ENCODE data around the gene TRAF3IP3. TPM values are rescaled to one million over a fixed set of nuclear protein-coding genes. Genes with fewer than 3 reads are reported as not detected.

TRAF3IP3 gene
- polyA plus RNA-seq, 2 of the 4 experiments (the other 2 are of a cell fraction) = not detected

GRCh38 chr1:209721323-209721722, 34.5 kb upstream of the TRAF3IP3 start:
- ATAC-seq (no peak), DNase-seq (ENCODE audit: low read depth in 1 of 2, low spot score in 1 of 2) (no peak), FAIRE-seq (no peak)
- Histone ChIP-seq H3K4me3 (no peak overlapping the region), H3K4me1 (no peaks in the 10 kb centered on the region), H3K4me2 (no peak overlapping the region), H3K9me3 (no peaks in the 10 kb centered on the region), H3K27ac (no peak overlapping the region)
- CTCF ChIA-PET = interaction anchor here (0.7 kb wide), 1 partner anchor 339 kb away, joined by 4 read pairs; no protein-coding TSS in a partner anchor
- TF ChIP-seq NPAS2 (CRISPR knock-in tag; IDR thresholded peaks at IDR 0.05; ENCODE audit: borderline replicate concordance) (no peak), KDM5A (IDR thresholded peaks at IDR 0.05) (no peak), CHD4 (IDR thresholded peaks at IDR 0.05; ENCODE audit: borderline replicate concordance) (no peak), SMC3 (IDR thresholded peaks at IDR 0.05) (no peak), HOXB5 (CRISPR knock-in tag; IDR thresholded peaks at IDR 0.05) (no peak), TP53 (CRISPR knock-in tag; IDR thresholded peaks at IDR 0.05) (no peak), CHD2 (IDR thresholded peaks at IDR 0.05; ENCODE audit: low read length, partially characterized antibody) (no peak), MAZ (IDR thresholded peaks at IDR 0.05; ENCODE audit: borderline replicate concordance, low read depth, low read length) (no peak), HES2 (IDR thresholded peaks at IDR 0.05) (no peak), ZSCAN20 (CRISPR knock-in tag; IDR thresholded peaks at IDR 0.05) (no peak), ZC3H11A (IDR thresholded peaks at IDR 0.05) (no peak), JUNB (IDR thresholded peaks at IDR 0.05) (no peak), POLR2AphosphoS2 (conservative IDR thresholded peaks at IDR 0.05; ENCODE audit: low read length) (no peak), EP300 (IDR thresholded peaks at IDR 0.05) (no peak), RNF2 (IDR thresholded peaks at IDR 0.05; ENCODE audit: borderline replicate concordance, low read depth) (no peak)
- 28% methylated on average over 1 of the region's 1 CpG for WGBS (ENCODE audit: missing lambda C conversion rate)
- POLR2A ChIA-PET = no interaction called here

- ATAC-seq (no peak), FAIRE-seq (no peak), DNase-seq (ENCODE audit: low read depth in 1 of 2, low spot score in 1 of 2) (no peak)
- H3K27ac ChIP-seq = no peak overlapping the region
- no peaks in the 10 kb centered on the region for H3K4me1 ChIP-seq
- CTCF ChIA-PET = interaction anchor here (0.7 to 1.3 kb wide), 3 partner anchors 25 to 587 kb away, joined by 3 read pairs; no protein-coding TSS in a partner anchor
- POLR2A ChIA-PET = no interaction called here
- 39% methylated on average over 3 of the region's 3 CpGs for WGBS (ENCODE audit: missing lambda C conversion rate)
- no peaks in the 10 kb centered on the region for H3K9me3 ChIP-seq
- H3K4me2 ChIP-seq = no peak overlapping the region
- TF ChIP-seq MYC (IDR thresholded peaks at IDR 0.05; ENCODE audit: borderline replicate concordance, low read length) = no peak
- TF ChIP-seq ZNF302 (CRISPR knock-in tag; IDR thresholded peaks at IDR 0.05) = no peak
- no peak for TF ChIP-seq ATOH8 (CRISPR knock-in tag; IDR thresholded peaks at IDR 0.05; ENCODE audit: low read depth)
- TF ChIP-seq NR3C1 (IDR thresholded peaks at IDR 0.05) = no peak
- TF ChIP-seq SREBF2 (IDR thresholded peaks at IDR 0.05) = no peak
- no peak for TF ChIP-seq CHD4 (IDR thresholded peaks at IDR 0.05; ENCODE audit: borderline replicate concordance)
- TF ChIP-seq HOXA7 (CRISPR knock-in tag; IDR thresholded peaks at IDR 0.05) = no peak
- TF ChIP-seq ZC3H11A (IDR thresholded peaks at IDR 0.05) = no peak
- TF ChIP-seq MAX (IDR thresholded peaks at IDR 0.05) = no peak
- no peak for TF ChIP-seq RFX5 (IDR thresholded peaks at IDR 0.05)
- TF ChIP-seq FOXS1 (CRISPR knock-in tag; IDR thresholded peaks at IDR 0.05) = no peak
- no peak for TF ChIP-seq NPAS2 (CRISPR knock-in tag; IDR thresholded peaks at IDR 0.05; ENCODE audit: borderline replicate concordance)
- no peak for TF ChIP-seq RNF2 (IDR thresholded peaks at IDR 0.05; ENCODE audit: borderline replicate concordance, low read depth)
- TF ChIP-seq SMC3 (IDR thresholded peaks at IDR 0.05) = no peak
- no peak for TF ChIP-seq HMGXB4 (CRISPR knock-in tag; IDR thresholded peaks at IDR 0.05; ENCODE audit: borderline replicate concordance)
- TF ChIP-seq CBX2 (IDR thresholded peaks at IDR 0.05; ENCODE audit: borderline replicate concordance, low read depth) = no peak
- no peak for TF ChIP-seq ZSCAN20 (CRISPR knock-in tag; IDR thresholded peaks at IDR 0.05)
- TF ChIP-seq FOSL2 (IDR thresholded peaks at IDR 0.05) = no peak
- TF ChIP-seq FOSL2 (CRISPR knock-in tag; IDR thresholded peaks at IDR 0.05) = no peak
- no peak overlapping the region for H3K4me3 ChIP-seq
Measured at GRCh38 chr1:209723265-209723664, 32.6 kb upstream of the TRAF3IP3 start.

All from A549 (cell line).